HepG2 (cell line): ENCODE results near the gene MAGEA4. TPM values are rescaled to one million over a fixed set of nuclear protein-coding genes. Genes with fewer than 3 reads are reported as not detected.

Source experiments
- ATAC-seq: fragments of 200-7000 bp; cut with Tn5 transposase; 3 replicates; pipeline ENCODE4 v1.9.1; 2020; ENCODE audit warnings: mild to moderate bottlenecking, moderate library complexity
- BruUV-seq: library from RNA; stranded (reverse); fragments of 400-500 nt; replicated peaks from 2 replicates; lab custom pipeline; 2021; lab: Mats Ljungman, UMichigan
- CTCF ChIA-PET: fragments of 300-600 bp; formaldehyde crosslinking; extraction: SDS; loops from one replicate; lab custom pipeline; 2021; ENCODE audit warnings: low total read pairs, inconsistent platforms, low intra/inter-chr PET ratio; lab: Yijun Ruan, JAX
- POLR2A ChIA-PET: fragments of 350-600 bp; sonication (Branson Sonifier 250); formaldehyde crosslinking; loops from one replicate; lab custom pipeline; 2020; ENCODE audit warnings: antibody characterized with exemption, inconsistent platforms; lab: Yijun Ruan, JAX
- DNase-seq: peaks from one replicate; pipeline ENCODE4 v3.0.0-alpha.2; 2015; ENCODE audit warnings: low spot score
- FAIRE-seq: peaks from 3 replicates; lab custom pipeline; 2011; peaks lifted over from hg19 to GRCh38; lab: Jason Lieb, UNC
- H2AFZ ChIP-seq: one replicate; pipeline ENCODE4 v1.6.1; 2011; ENCODE audit warnings: low read length, inconsistent platforms
- H3K27ac ChIP-seq: fragments of 300-600 bp; 3 replicates; pipeline ENCODE4 v1.8.0; 2011; ENCODE audit warnings: mixed run types, mild to moderate bottlenecking, mixed read lengths, low read length, inconsistent platforms; ENCODE audit not compliant: insufficient read depth; ENCODE audit errors: extremely low read length
- H3K27me3 ChIP-seq, 2 experiments: fragments of 200-600 bp in 1 of 2; 2 replicates in 1 of 2; 3 replicates in 1 of 2; pipeline versions ENCODE4 v1.6.0 to v1.8.0; 2011; ENCODE audit warnings: low read length in 2 of 2, mild to moderate bottlenecking in 2 of 2, moderate library complexity in 2 of 2, inconsistent platforms in 1 of 2; ENCODE audit not compliant: insufficient read depth in 2 of 2, control insufficient read depth in 1 of 2
- H3K36me3 ChIP-seq, 2 experiments: fragments of 200-600 bp in 1 of 2; replicated peaks in 1 of 2; 2 replicates in 1 of 2; 3 replicates in 1 of 2; pipeline versions ENCODE4 v1.5.1 to v1.8.0; 2011; ENCODE audit warnings: low read length in 2 of 2, inconsistent platforms in 1 of 2; ENCODE audit not compliant: insufficient read depth in 2 of 2, control insufficient read depth in 1 of 2
- H3K4me1 ChIP-seq: 2 replicates; pipeline ENCODE4 v1.5.1; 2012; ENCODE audit warnings: low read length, inconsistent platforms; ENCODE audit not compliant: insufficient read depth
- H3K4me2 ChIP-seq: 2 replicates; pipeline ENCODE4 v1.6.0; 2011; ENCODE audit warnings: low read depth, low read length, inconsistent platforms
- H3K4me3 ChIP-seq, 3 experiments: fragments of 200-600 bp in 1 of 3; sonication (generic), shearing (Covaris generic) in 1 of 3; replicated peaks in 1 of 3; 2 replicates each; pipeline ENCODE4 v1.5.1; 2011 to 2016; ENCODE audit warnings: low read length in 3 of 3, inconsistent platforms in 2 of 3, low read depth in 2 of 3, mild to moderate bottlenecking in 2 of 3, control low read depth in 1 of 3, mixed read lengths in 1 of 3; ENCODE audit not compliant: insufficient read depth in 1 of 3
- H3K79me2 ChIP-seq: one replicate; pipeline ENCODE4 v1.6.1; 2011; ENCODE audit warnings: low read length, inconsistent platforms; ENCODE audit not compliant: insufficient read depth
- H3K9ac ChIP-seq: 2 replicates; pipeline ENCODE4 v1.6.0; 2011; ENCODE audit warnings: mild to moderate bottlenecking, low read depth, low read length, inconsistent platforms; ENCODE audit not compliant: insufficient read depth
- H3K9me3 ChIP-seq: 2 replicates; pipeline ENCODE4 v1.5.1; 2012; ENCODE audit warnings: mild to moderate bottlenecking, low read length
- H4K20me1 ChIP-seq: 2 replicates; pipeline ENCODE4 v1.6.0; 2011; ENCODE audit warnings: inconsistent platforms, mild to moderate bottlenecking, low read length, moderate library complexity; ENCODE audit not compliant: insufficient read depth
- ADNP ChIP-seq: sonication (generic); formaldehyde crosslinking; IDR thresholded peaks from 2 replicates; pipeline ENCODE4 v1.4.0; 2020; ENCODE audit warnings: missing genetic modification reagents
- CSRNP2 ChIP-seq: sonication (generic); formaldehyde crosslinking; conservative IDR thresholded peaks from 2 replicates; pipeline ENCODE4 v1.8.0; 2022; ENCODE audit warnings: low read depth, missing genetic modification reagents
- FOXO1 ChIP-seq: sonication (generic); formaldehyde crosslinking; IDR thresholded peaks from 2 replicates; pipeline ENCODE4 v1.4.0; 2020; ENCODE audit warnings: missing genetic modification reagents
- MTA1 ChIP-seq: sonication (generic); formaldehyde crosslinking; IDR thresholded peaks from 2 replicates; pipeline ENCODE4 v1.4.0; 2020; ENCODE audit warnings: missing genetic modification reagents, mild to moderate bottlenecking, borderline replicate concordance
- MYC ChIP-seq: sonication (generic); formaldehyde crosslinking; IDR thresholded peaks from 2 replicates; pipeline ENCODE4 v1.9.0; 2021; ENCODE audit warnings: missing genetic modification reagents, borderline replicate concordance
- NFATC3 ChIP-seq: sonication (generic); formaldehyde crosslinking; IDR thresholded peaks from 2 replicates; pipeline ENCODE4 v1.5.1; 2020; ENCODE audit warnings: mild to moderate bottlenecking, missing genetic modification reagents
- ONECUT2 ChIP-seq: sonication (generic); formaldehyde crosslinking; IDR thresholded peaks from 2 replicates; pipeline ENCODE4 v1.4.0; 2020; ENCODE audit warnings: missing genetic modification reagents
- PPARG ChIP-seq: conservative IDR thresholded peaks from 2 replicates; pipeline ENCODE4 v1.6.1; 2016; ENCODE audit warnings: missing biosample characterization, missing genetic modification reagents
- PRDM15 ChIP-seq: sonication (generic); formaldehyde crosslinking; IDR thresholded peaks from 2 replicates; pipeline ENCODE4 v1.4.0; 2020; ENCODE audit warnings: missing genetic modification reagents
- SAFB2 ChIP-seq: sonication (generic); formaldehyde crosslinking; IDR thresholded peaks from 2 replicates; pipeline ENCODE4 v1.5.1; 2020; ENCODE audit warnings: missing genetic modification reagents, low read depth, mild to moderate bottlenecking, borderline replicate concordance
- ZNF382 ChIP-seq: sonication (generic); formaldehyde crosslinking; IDR thresholded peaks from 2 replicates; pipeline ENCODE4 v1.5.0; 2020; ENCODE audit warnings: missing genetic modification reagents, mild to moderate bottlenecking, borderline replicate concordance
- ZNF383 ChIP-seq: sonication (generic); formaldehyde crosslinking; IDR thresholded peaks from 2 replicates; pipeline ENCODE4 v1.4.0; 2020; ENCODE audit warnings: missing genetic modification reagents, mild to moderate bottlenecking, borderline replicate concordance
- ZNF576 ChIP-seq: sonication (generic); formaldehyde crosslinking; IDR thresholded peaks from 2 replicates; pipeline ENCODE4 v1.4.0; 2020; ENCODE audit warnings: mild to moderate bottlenecking, missing genetic modification reagents
- ZZZ3 ChIP-seq: sonication (generic); formaldehyde crosslinking; IDR thresholded peaks from 2 replicates; pipeline ENCODE4 v1.4.0; 2020; ENCODE audit warnings: missing genetic modification reagents, mild to moderate bottlenecking, borderline replicate concordance
- WGBS: methylation state at CpG from one replicate; pipeline ENCODE4 v1.1.6; 2017; ENCODE audit warnings: low lambda C conversion rate; 5-methylcytosine and 5-hydroxymethylcytosine counted together
- in situ Hi-C: cut with HindIII; loops from 2 replicates; pipeline ENCODE4 v1.10.0; 2017; ENCODE audit warnings: low pct_unique_long_range_greater_than_20kb; ENCODE audit not compliant: extremely low pct_ligation_motif_present
- intact Hi-C: fragments of 100-400 bp; cut with micrococcal nuclease; formaldehyde crosslinking; loops from one replicate; pipeline ENCODE4 v1.10.0; 2022; ENCODE audit not compliant: unreplicated experiment
- polyA plus RNA-seq, 8 experiments: library from polyadenylated mRNA; depleted of rRNA in 3 of 8; stranded (reverse) in 7 of 8; unstranded in 1 of 8; fragments of >200 nt; fragmentation: Illumina TruSeq in 4 of 8; extraction: Trizol in 4 of 8; gene quantifications; 2 replicates each; pipeline versions ENCODE4 v1.2.1 to v1.2.3, GENCODE V29; 2011 to 2016; ENCODE audit warnings: low read depth in 4 of 8, missing spikeins in 1 of 8, mixed read lengths in 1 of 8; ENCODE audit not compliant: insufficient read depth in 1 of 8
- total RNA-seq, 5 experiments: library from RNA; depleted of rRNA; stranded (reverse); fragments of >200 nt; fragmentation: Illumina TruSeq; extraction: Trizol; gene quantifications; 2 replicates each; pipeline ENCODE4 v1.2.3, GENCODE V29; 2016; ENCODE audit warnings: low read depth in 1 of 5

MAGEA4 gene
- total and polyA plus RNA-seq, 2 of the 13 experiments (the other 11 are each of a cell fraction or from before 2014, with no cell fraction given), result not detected

GRCh38 chrX:151873096-151873495 is 39.6 kb upstream of the MAGEA4 start:
- CTCF ChIA-PET, result no interaction called here
- no TSS peak for BruUV-seq
- no peaks in the 10 kb centered on the region for H4K20me1 ChIP-seq
- intact Hi-C loops (no loop called here), in situ Hi-C loops (no loop called here)
- H3K4me2 ChIP-seq, result no peak overlapping the region
- DNase-seq (no peak), ATAC-seq (no peak), FAIRE-seq (no peak)
- 0% methylated on average over 1 of the region's 2 CpGs for WGBS
- POLR2A ChIA-PET, result no interaction called here
- H3K4me1 ChIP-seq, result no peaks in the 10 kb centered on the region
- H3K9ac ChIP-seq, result no peak overlapping the region
- TF ChIP-seq ZNF383 (CRISPR knock-in tag) (no peak), MYC (no peak), FOXO1 (CRISPR knock-in tag) (no peak), MTA1 (CRISPR knock-in tag) (no peak), ZNF576 (no peak), NFATC3 (CRISPR knock-in tag) (no peak), ADNP (CRISPR knock-in tag) (no peak), ZZZ3 (CRISPR knock-in tag) (no peak), ZNF382 (CRISPR knock-in tag) (no peak), CSRNP2 (CRISPR knock-in tag) (no peak), ONECUT2 (CRISPR knock-in tag) (no peak), SAFB2 (CRISPR knock-in tag) (no peak), PPARG (CRISPR knock-in tag) (no peak), PRDM15 (CRISPR knock-in tag) (no peak)
- no peak overlapping the region for H3K27ac ChIP-seq
- H2AFZ ChIP-seq, result no peak overlapping the region
- no peak overlapping the region for H3K4me3 ChIP-seq
- H3K79me2 ChIP-seq, result no peaks in the 10 kb centered on the region
- no peaks in the 10 kb centered on the region for H3K9me3 ChIP-seq
- H3K27me3 ChIP-seq, result no peaks in the 10 kb centered on the region
- H3K36me3 ChIP-seq, result no peaks in the 10 kb centered on the region
